ENCODE measurements around the gene HNRNPC.

DNA sequence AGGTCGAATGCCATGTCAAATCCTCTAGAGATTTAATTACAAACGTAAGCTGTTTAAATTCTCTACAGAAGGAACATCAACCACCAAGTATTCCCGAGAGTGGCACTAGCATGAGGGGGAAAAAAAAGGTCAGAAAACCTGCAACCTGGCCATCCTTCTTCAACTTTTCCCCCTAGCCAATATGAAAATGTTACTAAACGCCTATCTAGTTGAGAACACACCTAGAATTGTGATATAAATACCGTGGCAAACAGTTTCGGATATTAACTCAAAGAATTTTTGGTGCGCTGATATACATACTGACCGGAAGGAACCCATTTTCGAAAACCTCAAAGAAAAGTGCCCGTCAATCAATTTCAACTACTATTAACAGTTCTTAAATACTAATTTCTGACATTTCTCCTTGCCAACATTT is 1.8 kb downstream of the HNRNPC start:
- TF ChIP-seq, protein P1, sequence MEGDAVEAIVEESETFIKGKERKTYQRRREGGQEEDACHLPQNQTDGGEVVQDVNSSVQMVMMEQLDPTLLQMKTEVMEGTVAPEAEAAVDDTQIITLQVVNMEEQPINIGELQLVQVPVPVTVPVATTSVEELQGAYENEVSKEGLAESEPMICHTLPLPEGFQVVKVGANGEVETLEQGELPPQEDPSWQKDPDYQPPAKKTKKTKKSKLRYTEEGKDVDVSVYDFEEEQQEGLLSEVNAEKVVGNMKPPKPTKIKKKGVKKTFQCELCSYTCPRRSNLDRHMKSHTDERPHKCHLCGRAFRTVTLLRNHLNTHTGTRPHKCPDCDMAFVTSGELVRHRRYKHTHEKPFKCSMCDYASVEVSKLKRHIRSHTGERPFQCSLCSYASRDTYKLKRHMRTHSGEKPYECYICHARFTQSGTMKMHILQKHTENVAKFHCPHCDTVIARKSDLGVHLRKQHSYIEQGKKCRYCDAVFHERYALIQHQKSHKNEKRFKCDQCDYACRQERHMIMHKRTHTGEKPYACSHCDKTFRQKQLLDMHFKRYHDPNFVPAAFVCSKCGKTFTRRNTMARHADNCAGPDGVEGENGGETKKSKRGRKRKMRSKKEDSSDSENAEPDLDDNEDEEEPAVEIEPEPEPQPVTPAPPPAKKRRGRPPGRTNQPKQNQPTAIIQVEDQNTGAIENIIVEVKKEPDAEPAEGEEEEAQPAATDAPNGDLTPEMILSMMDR (IDR thresholded peaks at IDR 0.05) = no peak
- TF ChIP-seq POLR2A (IDR thresholded peaks at IDR 0.05) = no peak
